Smooth muscle cell (in vitro differentiated cells): ENCODE data around the gene DLEC1. TPM values are rescaled to one million over a fixed set of nuclear protein-coding genes. Genes with fewer than 3 reads are reported as not detected.

Source experiments
- DNase-seq: peaks from one replicate; lab custom pipeline; 2025; ENCODE audit not compliant: unreplicated experiment; lab: John Stamatoyannopoulos, UW
- H2AFZ ChIP-seq: fragments of 200-600 bp; sonication (generic); 2 replicates; pipeline ENCODE4 v1.6.0; 2016; ENCODE audit warnings: antibody characterized with exemption, low read depth, mild to moderate bottlenecking
- H3F3A ChIP-seq: fragments of 200-600 bp; sonication (generic); 2 replicates; pipeline ENCODE4 v1.6.0; 2017; ENCODE audit warnings: antibody characterized with exemption, low read depth
- H3K27ac ChIP-seq: fragments of 200-600 bp; sonication (generic); 2 replicates; pipeline ENCODE4 v1.5.1; 2016; ENCODE audit warnings: low read depth, mild to moderate bottlenecking
- H3K27me3 ChIP-seq: fragments of 200-600 bp; sonication (generic); 2 replicates; pipeline ENCODE4 v1.6.1; 2016; ENCODE audit warnings: low read depth, mild to moderate bottlenecking
- H3K36me3 ChIP-seq: fragments of 200-600 bp; sonication (generic); 2 replicates; pipeline ENCODE4 v1.5.1; 2016; ENCODE audit warnings: low read depth
- H3K4me1 ChIP-seq: fragments of 200-600 bp; sonication (generic); 2 replicates; pipeline ENCODE4 v1.5.1; 2016; ENCODE audit warnings: low read depth
- H3K4me2 ChIP-seq: fragments of 200-600 bp; sonication (generic); 2 replicates; pipeline ENCODE4 v1.6.0; 2016; ENCODE audit warnings: mild to moderate bottlenecking
- H3K4me3 ChIP-seq: fragments of 200-600 bp; sonication (generic); 2 replicates; pipeline ENCODE4 v1.5.1; 2016; ENCODE audit warnings: mild to moderate bottlenecking
- H3K79me2 ChIP-seq: fragments of 200-600 bp; sonication (generic); 2 replicates; pipeline ENCODE4 v1.6.0; 2016; ENCODE audit warnings: low read depth, mild to moderate bottlenecking
- H3K9ac ChIP-seq: fragments of 200-600 bp; sonication (generic); 2 replicates; pipeline ENCODE4 v1.6.0; 2016; ENCODE audit warnings: low read depth
- H3K9me3 ChIP-seq: fragments of 200-600 bp; sonication (generic); replicated peaks from 2 replicates; pipeline ENCODE4 v1.5.1; 2016; ENCODE audit warnings: low read depth
- H4K20me1 ChIP-seq: fragments of 200-600 bp; sonication (generic); 2 replicates; pipeline ENCODE4 v1.6.0; 2016; ENCODE audit warnings: low read depth
- WGBS: methylation state at CpG from one replicate; pipeline ENCODE4 v1.1.7; 2016; ENCODE audit warnings: low lambda C conversion rate; 5-methylcytosine and 5-hydroxymethylcytosine counted together
- polyA plus RNA-seq: library from polyadenylated mRNA; unstranded; fragments of >200 nt; fragmentation: Nextera tagmentation; extraction: Ambion mirVana; gene quantifications from 2 replicates; pipeline ENCODE4 v1.2.1, GENCODE V29; 2016
- total RNA-seq: library from RNA; depleted of rRNA; stranded (reverse); fragments of >200 nt; gene quantifications from 2 replicates; pipeline ENCODE4 v1.2.3, GENCODE V29; 2014
- TF ChIP-seq, protein P1 (sequence below): fragments of 200-600 bp; sonication (generic); IDR thresholded peaks from 2 replicates; pipeline ENCODE4 v1.5.1; 2017; ENCODE audit warnings: borderline replicate concordance, mild to moderate bottlenecking, antibody characterized with exemption; ENCODE audit not compliant: insufficient read depth, poor library complexity, severe bottlenecking

Gene DLEC1
- total and polyA plus RNA-seq, 2 experiments from 2014 or later: 0.27 to 0.61 TPM

DNA sequence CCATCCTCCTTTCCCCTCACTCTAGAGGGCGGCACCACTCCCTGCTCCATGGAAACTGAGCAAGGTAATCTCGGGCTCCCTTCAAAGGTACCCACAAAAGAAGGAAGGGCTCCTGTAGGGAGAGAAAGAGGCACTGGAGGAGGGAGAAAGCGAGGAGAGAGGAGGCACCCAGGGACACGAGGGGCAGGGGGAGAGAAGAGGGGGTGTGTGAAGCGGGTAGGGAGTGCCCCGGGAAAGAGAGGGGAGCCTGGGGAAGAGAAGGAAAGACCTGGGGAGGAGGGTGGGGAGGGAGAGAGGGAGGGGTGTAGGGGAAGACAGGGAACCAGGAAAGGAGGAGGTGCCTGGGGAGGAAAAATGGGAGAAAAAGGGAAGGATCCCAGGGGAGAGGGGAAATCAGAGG is 47.9 kb upstream of the DLEC1 start:
- Histone ChIP-seq H3K79me2 (no peaks in the 10 kb centered on the region), H4K20me1 (no peaks in the 10 kb centered on the region), H3K4me1 (peaks cover 4% of the 10 kb centered on the region), H3K27me3 (no peaks in the 10 kb centered on the region), H2AFZ (no peak overlapping the region), H3K4me2 (no peak overlapping the region), H3K36me3 (no peaks in the 10 kb centered on the region), H3K9me3 (no peaks in the 10 kb centered on the region), H3K27ac (no peak overlapping the region), H3F3A (peaks cover 6% of the 10 kb centered on the region), H3K4me3 (no peak overlapping the region), H3K9ac (no peak overlapping the region)
- no peak for DNase-seq
- TF ChIP-seq, protein P1, sequence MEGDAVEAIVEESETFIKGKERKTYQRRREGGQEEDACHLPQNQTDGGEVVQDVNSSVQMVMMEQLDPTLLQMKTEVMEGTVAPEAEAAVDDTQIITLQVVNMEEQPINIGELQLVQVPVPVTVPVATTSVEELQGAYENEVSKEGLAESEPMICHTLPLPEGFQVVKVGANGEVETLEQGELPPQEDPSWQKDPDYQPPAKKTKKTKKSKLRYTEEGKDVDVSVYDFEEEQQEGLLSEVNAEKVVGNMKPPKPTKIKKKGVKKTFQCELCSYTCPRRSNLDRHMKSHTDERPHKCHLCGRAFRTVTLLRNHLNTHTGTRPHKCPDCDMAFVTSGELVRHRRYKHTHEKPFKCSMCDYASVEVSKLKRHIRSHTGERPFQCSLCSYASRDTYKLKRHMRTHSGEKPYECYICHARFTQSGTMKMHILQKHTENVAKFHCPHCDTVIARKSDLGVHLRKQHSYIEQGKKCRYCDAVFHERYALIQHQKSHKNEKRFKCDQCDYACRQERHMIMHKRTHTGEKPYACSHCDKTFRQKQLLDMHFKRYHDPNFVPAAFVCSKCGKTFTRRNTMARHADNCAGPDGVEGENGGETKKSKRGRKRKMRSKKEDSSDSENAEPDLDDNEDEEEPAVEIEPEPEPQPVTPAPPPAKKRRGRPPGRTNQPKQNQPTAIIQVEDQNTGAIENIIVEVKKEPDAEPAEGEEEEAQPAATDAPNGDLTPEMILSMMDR: no peak
- 70% methylated on average over 3 of the region's 6 CpGs for WGBS

DNA sequence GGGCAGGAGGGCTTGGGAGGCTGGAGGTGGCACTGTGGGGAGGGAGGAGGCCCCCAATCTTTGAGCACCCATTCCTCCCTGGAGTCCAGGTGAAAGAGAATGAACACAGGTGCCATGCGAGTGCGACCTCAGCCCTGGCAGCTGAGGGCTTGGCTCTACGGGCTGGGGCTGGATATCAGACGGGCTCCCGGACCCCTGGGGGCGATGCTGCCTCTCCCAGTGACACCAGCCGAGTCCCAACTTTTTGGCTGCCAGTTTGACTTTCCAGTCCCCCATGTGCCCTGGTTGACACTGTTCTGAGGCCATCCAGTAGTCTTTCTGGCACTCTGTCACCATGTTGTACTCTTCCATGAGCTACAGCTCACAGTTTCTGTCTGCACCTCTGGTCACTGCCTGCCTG is 47.2 kb upstream of the DLEC1 start:
- Histone ChIP-seq H3F3A (peaks cover 6% of the 10 kb centered on the region), H3K36me3 (no peaks in the 10 kb centered on the region), H3K9ac (no peak overlapping the region), H3K27me3 (no peaks in the 10 kb centered on the region), H3K4me3 (no peak overlapping the region), H3K9me3 (no peaks in the 10 kb centered on the region), H3K4me1 (peaks cover 4% of the 10 kb centered on the region), H4K20me1 (no peaks in the 10 kb centered on the region), H3K27ac (no peak overlapping the region), H3K79me2 (no peaks in the 10 kb centered on the region), H2AFZ (no peak overlapping the region), H3K4me2 (no peak overlapping the region)
- TF ChIP-seq, protein P1: no peak
- no peak for DNase-seq
- WGBS: 93% methylated on average over 6 of the region's 7 CpGs

- Histone ChIP-seq H3K9me3 (no peaks in the 10 kb centered on the region), H4K20me1 (no peaks in the 10 kb centered on the region), H2AFZ (no peak overlapping the region), H3K9ac (no peak overlapping the region), H3K79me2 (no peaks in the 10 kb centered on the region), H3K27me3 (no peaks in the 10 kb centered on the region), H3F3A (peaks cover 6% of the 10 kb centered on the region), H3K4me2 (no peak overlapping the region), H3K4me3 (no peak overlapping the region), H3K36me3 (no peaks in the 10 kb centered on the region), H3K4me1 (peaks cover 4% of the 10 kb centered on the region), H3K27ac (no peak overlapping the region)
- DNase-seq: no peak
- TF ChIP-seq, protein P1: no peak
- 88% methylated on average over 9 of the region's 9 CpGs for WGBS
These were observed 46.5 kb upstream of the DLEC1 start for GRCh38 chr3:37992271-37993066.

GRCh38 chr3:37993067-37993455 is 45.9 kb upstream of the DLEC1 start:
- Histone ChIP-seq H3K27ac (no peak overlapping the region), H3K4me3 (no peak overlapping the region), H3K36me3 (no peaks in the 10 kb centered on the region), H4K20me1 (no peaks in the 10 kb centered on the region), H3K4me1 (peaks cover 4% of the 10 kb centered on the region), H3K79me2 (no peaks in the 10 kb centered on the region), H3K9ac (no peak overlapping the region), H3K9me3 (no peaks in the 10 kb centered on the region), H2AFZ (no peak overlapping the region), H3K4me2 (no peak overlapping the region), H3K27me3 (no peaks in the 10 kb centered on the region), H3F3A (peaks cover 6% of the 10 kb centered on the region)
- no peak for DNase-seq
- TF ChIP-seq, protein P1: no peak
- WGBS: 85% methylated on average over 8 of the region's 8 CpGs
